ENCODE results near the gene ANO8. TPM values are rescaled to one million over a fixed set of nuclear protein-coding genes. Genes with fewer than 3 reads are reported as not detected.

Gene ANO8
- total RNA-seq, 6 experiments from 2014 or later, result 5.0 to 8.8 (median 6.6) TPM

DNA sequence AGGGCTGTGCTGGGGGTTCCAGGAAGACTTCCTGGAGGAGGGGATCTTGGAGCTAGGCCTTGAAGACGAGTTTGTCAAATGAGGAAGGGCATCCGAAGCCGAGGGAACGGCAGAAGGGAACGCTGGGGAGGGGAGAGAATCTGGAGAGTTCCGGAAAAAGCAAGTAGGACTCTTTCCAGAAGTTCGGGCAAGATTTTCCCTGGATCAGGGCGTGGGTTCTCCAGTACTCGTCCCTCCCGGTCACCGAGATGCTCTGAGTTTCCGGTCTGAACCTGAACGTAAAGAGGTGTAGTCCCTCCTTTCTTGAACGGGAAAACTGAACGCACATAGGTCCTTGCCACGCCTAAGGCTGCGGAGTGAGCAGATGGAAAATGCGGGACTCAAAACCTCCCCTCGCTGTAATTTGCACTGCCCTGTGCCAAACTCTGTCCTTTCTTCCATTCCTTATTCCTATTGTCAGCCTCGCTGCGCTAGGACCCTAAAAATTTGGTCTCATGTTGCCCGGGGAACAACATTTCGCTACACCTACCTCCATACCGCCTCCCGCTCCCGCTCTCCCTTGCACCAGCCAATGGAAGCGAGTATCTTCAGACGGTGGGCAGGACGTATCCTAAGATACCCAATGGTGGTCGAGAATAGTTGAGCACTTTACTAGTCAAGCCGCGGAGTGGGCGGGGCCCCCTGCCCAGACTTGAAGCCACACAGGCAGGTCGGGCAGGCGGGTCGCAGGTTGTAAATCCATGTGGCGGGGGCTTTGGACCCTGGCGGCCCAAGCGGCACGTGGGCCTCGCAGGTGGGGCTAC is 2.4 kb upstream of the ANO8 start, which contains the start of gene GTPBP3:
GTPBP3 (plus strand) TSS at position 682 of the 803 bp plus-strand sequence; CDS start at position 741, 59 bp downstream.
- H3K27me3 ChIP-seq, result no peaks in the 10 kb centered on the region
- peak within 1 kb of the TSS; percentile 63 to 73 (median 67) for H3K4me3 ChIP-seq
- intact Hi-C loops (cut with DNase I), result no loop called here
- peak within 1 kb of the TSS; percentile 77 to 78 (median 78) for H3K27ac ChIP-seq
- TF ChIP-seq POLR2A (IDR thresholded peaks at IDR 0.05) (no peak), CTCF (IDR thresholded peaks at IDR 0.05) (no peak)
- WGBS (ENCODE audit: insufficient coverage, low coverage, low lambda C conversion rate, missing lambda C conversion rate), result 0% methylated on average over 23 of the region's 41 CpGs
- H3K4me1 ChIP-seq, result peaks cover 0 to 24% (median 5%) of the 10 kb centered on the region in 4 donors
- ATAC-seq (peak; percentile 78 to 87 (median 83)), DNase-seq (peak; percentile 96 to 97 (median 96))
- no peaks in the 10 kb centered on the region for H3K9me3 ChIP-seq
- H3K36me3 ChIP-seq, result no peaks in the 10 kb centered on the region

DNA sequence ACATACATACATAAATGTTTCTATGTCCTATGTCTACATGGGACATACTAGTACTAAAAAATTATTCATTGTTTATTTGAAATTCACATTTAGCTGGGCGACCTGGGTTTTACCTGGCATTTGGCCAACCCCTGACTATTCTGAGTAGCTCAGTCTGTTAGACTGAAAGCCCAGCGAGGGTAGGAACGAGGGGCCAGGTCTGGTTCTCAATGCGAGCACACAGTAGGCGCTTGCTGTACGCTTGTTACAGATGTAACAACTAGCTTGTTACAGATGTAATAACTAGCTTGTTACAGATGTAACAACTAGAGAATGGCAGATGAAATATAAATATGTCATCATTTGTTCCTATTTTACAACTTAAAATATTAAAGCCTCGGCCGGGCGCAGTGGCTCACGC is 920 bp upstream of the ANO8 start:
- H3K9me3 ChIP-seq, result no peaks in the 10 kb centered on the region
- no peak overlapping the region for H3K4me3 ChIP-seq
- H3K4me1 ChIP-seq, result peaks cover 0 to 18% (median 3%) of the 10 kb centered on the region in 4 donors
- H3K27ac ChIP-seq, result no peak overlapping the region
- DNase-seq (no peak), ATAC-seq (no peak)
- intact Hi-C loops (cut with DNase I), result no loop called here
- H3K36me3 ChIP-seq, result no peaks in the 10 kb centered on the region
- TF ChIP-seq POLR2A (IDR thresholded peaks at IDR 0.05), result no peak
- TF ChIP-seq CTCF (IDR thresholded peaks at IDR 0.05), result no peak
- 56% methylated on average over 10 of the region's 10 CpGs for WGBS (ENCODE audit: insufficient coverage, low coverage, low lambda C conversion rate, missing lambda C conversion rate)
- H3K27me3 ChIP-seq, result no peaks in the 10 kb centered on the region

- Histone ChIP-seq H3K4me1 (peaks cover 0 to 23% (median 3%) of the 10 kb centered on the region in 4 donors), H3K27me3 (no peaks in the 10 kb centered on the region), H3K9me3 (no peaks in the 10 kb centered on the region), H3K4me3 (peak overlapping the region; percentile 65 to 83 (median 80)), H3K27ac (peak overlapping the region in 1 of 3 donors; percentile 50), H3K36me3 (no peaks in the 10 kb centered on the region)
- intact Hi-C loops (cut with DNase I), result no loop called here
- ATAC-seq, result no peak
- WGBS (ENCODE audit: insufficient coverage, low coverage, low lambda C conversion rate, missing lambda C conversion rate), result 37% methylated on average over 8 of the region's 52 CpGs
- DNase-seq, result peak in 1 of 3 donors; percentile 47
- no peak for TF ChIP-seq CTCF (IDR thresholded peaks at IDR 0.05)
- no peak for TF ChIP-seq POLR2A (IDR thresholded peaks at IDR 0.05)
These were observed 843 bp downstream of the ANO8 start for GRCh38 chr19:17333611-17334413.

DNA sequence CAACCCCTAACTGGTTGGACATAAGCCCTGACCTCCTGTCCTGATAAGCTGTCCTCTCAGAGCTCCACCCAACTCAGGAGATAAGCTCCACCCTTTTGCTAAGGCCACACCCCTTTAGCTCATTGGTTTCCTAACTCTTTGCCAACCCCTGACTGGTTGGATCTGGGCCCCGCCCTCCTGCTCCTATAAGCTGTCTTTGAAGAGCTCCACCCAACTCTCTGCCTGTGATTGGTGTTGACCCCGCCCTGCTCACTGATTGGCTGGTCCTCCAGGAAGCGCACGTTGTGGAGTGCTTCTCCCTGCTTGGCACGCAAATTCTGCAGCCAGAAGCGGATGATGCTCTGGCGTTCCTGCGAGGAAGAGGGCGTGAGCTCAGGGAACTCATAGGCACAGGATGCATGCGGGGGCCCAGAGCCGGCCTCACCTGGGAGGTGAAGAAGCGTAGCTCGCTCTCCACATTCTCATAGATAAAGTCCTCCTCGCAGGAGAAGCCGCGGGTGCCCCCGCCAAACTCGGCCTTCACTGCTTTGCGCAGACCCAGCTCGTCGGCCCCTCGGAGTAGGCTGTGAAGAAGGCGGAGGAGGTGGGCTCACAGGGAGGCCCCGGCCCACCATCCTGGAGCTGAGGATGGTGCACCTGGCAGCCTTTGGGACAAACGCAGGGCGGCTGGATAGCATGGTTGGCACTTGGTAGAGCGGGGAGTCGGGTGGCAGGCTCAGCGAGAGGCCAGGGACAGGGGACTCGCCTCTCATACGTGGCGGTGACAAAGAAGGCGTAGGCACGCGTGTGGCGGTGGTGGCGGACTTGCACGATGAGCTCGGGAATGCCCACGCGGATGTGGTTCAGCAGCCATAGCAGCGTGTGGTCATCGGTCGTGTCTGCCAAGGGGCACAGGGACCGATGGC is 1.7 kb downstream of the ANO8 start:
- H3K4me1 ChIP-seq, result peaks cover 0 to 24% (median under 1%) of the 10 kb centered on the region in 4 donors
- WGBS (ENCODE audit: insufficient coverage, low coverage, low lambda C conversion rate, missing lambda C conversion rate), result 95% methylated on average over 22 of the region's 45 CpGs
- no peaks in the 10 kb centered on the region for H3K36me3 ChIP-seq
- no peak overlapping the region for H3K27ac ChIP-seq
- H3K27me3 ChIP-seq, result no peaks in the 10 kb centered on the region
- DNase-seq (peak in 1 of 3 donors; percentile 44), ATAC-seq (no peak)
- TF ChIP-seq POLR2A (IDR thresholded peaks at IDR 0.05), result no peak
- no peak for TF ChIP-seq CTCF (IDR thresholded peaks at IDR 0.05)
- intact Hi-C loops (cut with DNase I), result no loop called here
- no peak overlapping the region for H3K4me3 ChIP-seq
- H3K9me3 ChIP-seq, result no peaks in the 10 kb centered on the region

Data from right lobe of liver (tissue), 6 donors.